IgD-negative memory B cell (primary cell): ENCODE measurements around the gene AIG1. TPM values are rescaled to one million over a fixed set of nuclear protein-coding genes. Genes with fewer than 3 reads are reported as not detected.
A peak's percentile ranks its signal among the peaks of the same experiment; 100 is the strongest.

Source experiments
- H3K27ac Mint-ChIP-seq, 3 donors: one replicate each; pipeline ENCODE4 v1.8.0; 2020 to 2022; ENCODE audit warnings: mild to moderate bottlenecking in 3 of 3, mixed read lengths in 3 of 3, moderate library complexity in 1 of 3
- H3K27me3 Mint-ChIP-seq: one replicate; pipeline ENCODE4 v1.8.0; 2021; ENCODE audit warnings: mixed read lengths
- H3K36me3 Mint-ChIP-seq: one replicate; pipeline ENCODE4 v1.8.0; 2020; ENCODE audit warnings: mild to moderate bottlenecking, mixed read lengths
- H3K4me1 Mint-ChIP-seq, 3 donors: one replicate each; pipeline ENCODE4 v1.8.0; 2020 to 2022; ENCODE audit warnings: mixed read lengths in 3 of 3, mild to moderate bottlenecking in 1 of 3
- H3K4me3 Mint-ChIP-seq, 4 donors: one replicate each; pipeline ENCODE4 v1.8.0; 2020 to 2022; ENCODE audit warnings: mild to moderate bottlenecking in 4 of 4, mixed read lengths in 4 of 4, moderate library complexity in 3 of 4
- H3K9me3 Mint-ChIP-seq, 3 donors: one replicate each; pipeline ENCODE4 v1.8.0; 2020 to 2021; ENCODE audit warnings: mixed read lengths in 3 of 3, mild to moderate bottlenecking in 1 of 3
- polyA plus RNA-seq: library from polyadenylated mRNA; unstranded; fragments of 300-500 nt; fragmentation: Illumina TruSeq; gene quantifications from one replicate; pipeline ENCODE4 v1.2.3, GENCODE V29; 2021

The AIG1 gene
- polyA plus RNA-seq, 1 donor from 2014 or later = 23.0 TPM

DNA sequence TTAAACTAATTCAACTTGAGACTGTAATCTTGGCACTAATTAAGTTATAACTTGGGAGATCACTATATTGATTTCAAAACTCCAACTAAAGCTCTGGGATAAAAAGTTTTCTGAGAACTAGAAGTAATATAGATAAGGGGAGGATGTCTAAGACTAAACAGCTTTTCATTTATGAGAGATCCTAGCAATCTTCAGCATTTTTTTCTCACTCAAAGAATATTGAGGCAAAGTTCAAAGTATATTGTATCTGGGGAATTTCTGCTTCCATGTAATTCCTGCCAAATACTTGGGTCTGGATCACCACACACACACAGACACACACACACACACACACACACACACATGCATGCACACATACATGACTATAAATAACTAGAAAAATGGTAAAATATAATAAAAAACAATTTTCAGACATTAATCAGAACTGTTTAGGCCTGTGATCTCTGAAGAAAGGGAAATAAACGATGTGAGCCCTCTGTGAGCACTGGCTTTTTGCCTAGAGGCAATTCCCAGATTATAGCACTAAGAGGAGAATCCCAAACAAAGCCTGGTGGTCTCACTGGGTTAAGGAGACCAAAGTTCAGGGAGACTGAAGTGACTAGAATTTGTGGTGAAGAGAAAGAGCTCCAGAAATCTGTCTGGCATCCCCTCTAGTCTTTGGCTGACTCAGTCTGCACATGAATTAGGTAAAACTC is 297.0 kb downstream of the AIG1 start:
- H3K27ac Mint-ChIP-seq = peak overlapping the region in 1 of 3 donors; percentile 18
- peaks cover 2 to 5% (median 5%) of the 10 kb centered on the region in 3 donors for H3K9me3 Mint-ChIP-seq
- peaks cover 6% of the 10 kb centered on the region for H3K36me3 Mint-ChIP-seq
- H3K4me1 Mint-ChIP-seq = no peaks in the 10 kb centered on the region
- no peaks in the 10 kb centered on the region for H3K27me3 Mint-ChIP-seq
- H3K4me3 Mint-ChIP-seq = no peak overlapping the region

- Mint-ChIP-seq H3K36me3 (peaks cover 4% of the 10 kb centered on the region), H3K27me3 (no peaks in the 10 kb centered on the region), H3K4me1 (peaks cover 0 to 1% (median 0%) of the 10 kb centered on the region in 3 donors), H3K4me3 (no peak overlapping the region), H3K27ac (no peak overlapping the region), H3K9me3 (peaks cover 0 to 2% (median 0%) of the 10 kb centered on the region in 3 donors)
Measured at GRCh38 chr6:143361536-143362191, 301.0 kb downstream of the AIG1 start.

DNA sequence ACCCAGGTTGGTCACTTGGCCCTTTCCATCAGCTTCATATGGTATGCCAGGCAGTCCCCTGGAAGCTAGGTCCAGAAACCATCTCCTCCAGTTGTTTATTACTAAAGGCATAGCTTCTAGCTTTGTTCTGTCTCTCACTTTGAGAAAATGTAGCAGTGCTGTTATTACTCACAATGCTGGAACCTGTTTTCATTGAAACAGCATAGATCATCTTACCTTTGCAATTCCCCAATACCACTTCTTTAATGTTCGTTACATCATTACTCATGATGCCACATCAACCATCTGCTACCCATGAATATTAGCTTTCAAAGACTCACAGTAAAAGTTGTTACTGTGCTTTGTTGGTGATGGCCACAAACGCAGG is 301.5 kb downstream of the AIG1 start:
- Mint-ChIP-seq H3K4me3 (no peak overlapping the region), H3K9me3 (peaks cover 0 to 2% (median 0%) of the 10 kb centered on the region in 3 donors), H3K36me3 (peaks cover 4% of the 10 kb centered on the region), H3K27ac (no peak overlapping the region), H3K27me3 (no peaks in the 10 kb centered on the region), H3K4me1 (peaks cover 0 to 1% (median 0%) of the 10 kb centered on the region in 3 donors)

- no peak overlapping the region for H3K4me3 Mint-ChIP-seq
- peaks cover 0 to 2% (median 0%) of the 10 kb centered on the region in 3 donors for H3K9me3 Mint-ChIP-seq
- H3K4me1 Mint-ChIP-seq = peaks cover 0 to 1% (median 0%) of the 10 kb centered on the region in 3 donors
- no peaks in the 10 kb centered on the region for H3K27me3 Mint-ChIP-seq
- peaks cover 4% of the 10 kb centered on the region for H3K36me3 Mint-ChIP-seq
- H3K27ac Mint-ChIP-seq = no peak overlapping the region
Measured at GRCh38 chr6:143363299-143363698, 302.6 kb downstream of the AIG1 start.

DNA sequence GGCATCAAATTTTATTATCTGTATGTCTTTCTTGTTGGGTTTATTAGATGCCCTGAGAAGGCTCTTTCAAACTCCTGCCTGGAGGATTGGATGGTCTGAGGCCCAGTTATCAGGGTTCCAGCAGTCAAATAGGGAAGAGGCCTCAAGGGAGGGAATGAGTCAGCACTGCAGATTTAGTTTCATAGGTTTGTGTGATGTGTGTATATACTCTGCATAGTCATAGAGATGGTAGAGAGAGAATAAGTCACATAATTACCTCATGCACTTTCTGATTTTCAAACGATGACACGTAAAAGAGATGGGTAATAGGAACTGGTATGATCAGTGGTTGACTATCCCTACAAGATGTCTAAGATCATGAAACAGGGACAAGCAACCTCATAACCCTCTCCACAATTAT is 307.7 kb downstream of the AIG1 start:
- Mint-ChIP-seq H3K27ac (no peak overlapping the region), H3K9me3 (no peaks in the 10 kb centered on the region), H3K4me1 (peaks cover 0 to 1% (median 0%) of the 10 kb centered on the region in 3 donors), H3K4me3 (no peak overlapping the region), H3K27me3 (peaks cover 1% of the 10 kb centered on the region), H3K36me3 (peaks cover 1% of the 10 kb centered on the region)

- H3K27ac Mint-ChIP-seq = no peak overlapping the region
- no peak overlapping the region for H3K4me3 Mint-ChIP-seq
- H3K4me1 Mint-ChIP-seq = peaks cover 0 to 4% (median 3%) of the 10 kb centered on the region in 3 donors
- peaks cover 1% of the 10 kb centered on the region for H3K36me3 Mint-ChIP-seq
- no peaks in the 10 kb centered on the region for H3K9me3 Mint-ChIP-seq
- H3K27me3 Mint-ChIP-seq = peaks cover 1% of the 10 kb centered on the region
Measured at GRCh38 chr6:143369971-143370370, 309.3 kb downstream of the AIG1 start.

- Mint-ChIP-seq H3K27me3 (peaks cover 1% of the 10 kb centered on the region), H3K9me3 (no peaks in the 10 kb centered on the region), H3K4me3 (no peak overlapping the region), H3K36me3 (peaks cover 1% of the 10 kb centered on the region), H3K4me1 (peaks cover 0 to 4% (median 3%) of the 10 kb centered on the region in 3 donors), H3K27ac (no peak overlapping the region)
Measured at GRCh38 chr6:143370812-143371370, 310.2 kb downstream of the AIG1 start.

DNA sequence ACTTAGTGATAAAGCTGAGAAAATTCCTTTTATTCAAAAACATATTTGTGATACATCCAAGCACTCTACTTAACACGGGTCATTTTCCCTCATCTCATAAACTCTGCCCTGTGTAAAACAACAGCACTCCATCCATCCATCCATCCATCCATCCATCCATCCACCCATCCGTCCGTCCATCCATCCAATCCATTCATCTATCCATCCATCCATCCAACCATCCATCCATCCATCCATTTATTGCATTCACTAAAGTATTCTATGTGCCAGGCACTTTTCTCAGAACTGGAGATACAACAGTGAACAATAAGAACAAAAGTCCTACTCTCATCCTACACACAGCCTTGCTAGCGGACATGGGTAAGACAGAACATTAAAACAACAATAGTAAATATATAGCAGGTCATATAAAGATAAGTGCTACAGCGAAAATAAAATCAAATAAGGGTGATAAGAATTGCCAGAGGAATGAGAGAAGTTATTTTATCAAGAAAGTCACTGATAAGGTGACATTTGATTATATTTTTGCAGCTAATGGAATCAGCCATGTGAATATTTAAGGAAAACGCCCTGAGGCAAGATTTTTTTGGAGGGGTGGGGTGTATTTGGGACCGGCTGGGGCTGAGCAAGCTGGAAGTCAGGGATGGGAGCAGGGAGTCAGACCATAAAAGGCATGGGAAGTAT is 311.7 kb downstream of the AIG1 start:
- H3K4me1 Mint-ChIP-seq = peaks cover 0 to 3% (median 3%) of the 10 kb centered on the region in 3 donors
- H3K9me3 Mint-ChIP-seq = peaks cover 0 to 2% (median 0%) of the 10 kb centered on the region in 3 donors
- no peaks in the 10 kb centered on the region for H3K36me3 Mint-ChIP-seq
- H3K27me3 Mint-ChIP-seq = peaks cover 1% of the 10 kb centered on the region
- no peak overlapping the region for H3K27ac Mint-ChIP-seq
- no peak overlapping the region for H3K4me3 Mint-ChIP-seq

DNA sequence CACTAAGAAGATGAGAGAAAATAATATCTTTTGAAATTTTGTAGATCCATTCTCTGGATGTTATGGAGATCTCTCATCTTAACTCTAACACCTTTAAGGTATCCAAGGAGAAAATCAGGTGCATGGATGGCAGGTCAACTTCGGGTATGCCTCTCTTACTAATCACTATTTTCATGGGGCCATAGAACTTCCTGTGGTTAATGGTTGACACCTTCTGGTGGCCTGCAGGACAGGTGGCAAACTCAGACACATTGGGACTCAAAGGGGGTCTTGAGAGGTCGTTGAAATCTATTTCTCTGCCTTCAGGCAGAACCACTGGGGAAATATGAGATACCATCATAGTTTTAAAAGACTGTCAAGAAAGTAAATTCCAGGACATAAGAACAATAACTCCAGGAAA is 313.3 kb downstream of the AIG1 start:
- H3K4me3 Mint-ChIP-seq = no peak overlapping the region

DNA sequence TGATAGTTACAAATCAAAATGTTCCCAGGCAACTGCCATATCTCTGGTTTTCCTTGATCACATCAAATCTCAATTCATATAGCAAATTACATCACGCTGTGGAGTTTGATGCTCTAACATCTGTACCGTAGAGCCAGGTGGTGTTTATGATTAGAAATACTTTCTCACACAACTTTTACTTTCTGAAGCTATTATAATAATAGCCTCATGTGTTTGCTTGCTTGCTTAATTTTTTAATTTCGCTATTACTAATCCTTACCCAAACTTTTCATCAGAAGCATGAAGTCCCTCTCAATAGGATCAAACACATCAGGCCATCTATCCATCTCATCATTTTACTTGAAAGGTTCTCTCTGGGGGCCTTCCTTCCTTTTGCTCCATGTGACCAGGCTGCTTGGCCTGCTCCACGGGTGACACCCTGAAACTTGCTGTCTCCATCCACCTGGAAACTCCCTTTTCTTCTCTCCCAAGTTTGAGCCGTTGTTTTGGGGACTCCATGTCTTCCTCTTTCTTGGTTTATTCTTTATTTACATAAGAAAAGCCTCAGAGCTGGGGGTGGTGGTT is 314.4 kb downstream of the AIG1 start:
- Mint-ChIP-seq H3K27me3 (peaks cover 3% of the 10 kb centered on the region), H3K4me3 (no peak overlapping the region), H3K9me3 (peaks cover 2 to 4% (median 4%) of the 10 kb centered on the region in 3 donors), H3K27ac (no peak overlapping the region), H3K36me3 (peaks cover 2% of the 10 kb centered on the region), H3K4me1 (peaks cover 0 to 3% (median 3%) of the 10 kb centered on the region in 3 donors)

More for the DNA sequence above, 313.3 kb downstream of the AIG1 start:
- no peaks in the 10 kb centered on the region for H3K36me3 Mint-ChIP-seq
- peaks cover 2 to 4% (median 4%) of the 10 kb centered on the region in 3 donors for H3K9me3 Mint-ChIP-seq
- peak overlapping the region in 1 of 3 donors; percentile 45 for H3K27ac Mint-ChIP-seq
- peaks cover 0 to 3% (median 3%) of the 10 kb centered on the region in 3 donors for H3K4me1 Mint-ChIP-seq
- peaks cover 3% of the 10 kb centered on the region for H3K27me3 Mint-ChIP-seq

DNA sequence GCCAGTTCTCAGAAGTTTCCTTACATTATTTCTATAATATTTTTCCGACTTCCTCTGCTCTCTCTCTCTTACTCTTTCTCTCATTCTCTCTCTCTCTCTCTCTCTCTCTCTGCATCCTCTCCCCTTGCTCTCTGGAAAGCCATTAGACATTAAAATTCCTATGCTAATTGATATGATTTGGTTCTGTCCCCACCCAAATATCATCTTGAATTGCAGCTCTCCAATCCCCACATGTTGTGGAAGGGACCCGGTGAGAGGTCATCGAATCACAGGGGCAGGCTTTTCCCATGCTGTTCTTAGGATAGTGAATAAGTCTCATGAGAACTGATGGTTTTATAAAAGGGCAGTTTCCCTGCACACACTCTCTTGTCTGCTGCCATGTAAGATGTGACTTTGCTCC is 315.7 kb downstream of the AIG1 start:
- Mint-ChIP-seq H3K9me3 (peaks cover 2 to 4% (median 4%) of the 10 kb centered on the region in 3 donors), H3K27me3 (peaks cover 7% of the 10 kb centered on the region), H3K4me1 (peaks cover 0 to 3% (median 3%) of the 10 kb centered on the region in 3 donors), H3K4me3 (no peak overlapping the region), H3K36me3 (peaks cover 2% of the 10 kb centered on the region), H3K27ac (no peak overlapping the region)

DNA sequence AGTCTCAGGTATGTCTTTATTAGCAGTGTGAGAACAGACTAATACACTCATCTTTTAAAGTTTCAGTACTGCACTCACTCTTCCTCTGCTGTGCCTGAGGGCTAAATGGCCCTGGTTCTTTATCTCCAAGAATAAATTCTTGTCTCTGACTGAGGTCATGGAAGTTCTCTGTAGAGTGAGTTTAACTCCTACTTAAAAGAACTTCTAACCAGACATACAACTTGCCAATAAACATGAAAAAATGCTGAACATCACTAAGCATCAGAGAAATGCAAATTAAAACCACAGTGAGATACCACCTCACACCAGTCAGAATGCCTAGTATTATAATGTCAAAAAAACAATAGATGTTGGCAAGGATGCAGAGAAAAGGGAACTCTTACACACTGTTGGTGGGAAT is 316.2 kb downstream of the AIG1 start:
- peaks cover 2% of the 10 kb centered on the region for H3K36me3 Mint-ChIP-seq

GRCh38 chr6:143385636-143386035 is 324.9 kb downstream of the AIG1 start:
- Mint-ChIP-seq H3K4me1 (no peaks in the 10 kb centered on the region), H3K27me3 (peaks cover 5% of the 10 kb centered on the region), H3K36me3 (no peaks in the 10 kb centered on the region), H3K27ac (no peak overlapping the region), H3K9me3 (no peaks in the 10 kb centered on the region), H3K4me3 (no peak overlapping the region)

More for the DNA sequence above, 316.2 kb downstream of the AIG1 start:
- Mint-ChIP-seq H3K27me3 (peaks cover 7% of the 10 kb centered on the region), H3K27ac (no peak overlapping the region), H3K9me3 (peaks cover 2 to 4% (median 4%) of the 10 kb centered on the region in 3 donors), H3K4me3 (no peak overlapping the region), H3K4me1 (peaks cover 0 to 3% (median 3%) of the 10 kb centered on the region in 3 donors)

DNA sequence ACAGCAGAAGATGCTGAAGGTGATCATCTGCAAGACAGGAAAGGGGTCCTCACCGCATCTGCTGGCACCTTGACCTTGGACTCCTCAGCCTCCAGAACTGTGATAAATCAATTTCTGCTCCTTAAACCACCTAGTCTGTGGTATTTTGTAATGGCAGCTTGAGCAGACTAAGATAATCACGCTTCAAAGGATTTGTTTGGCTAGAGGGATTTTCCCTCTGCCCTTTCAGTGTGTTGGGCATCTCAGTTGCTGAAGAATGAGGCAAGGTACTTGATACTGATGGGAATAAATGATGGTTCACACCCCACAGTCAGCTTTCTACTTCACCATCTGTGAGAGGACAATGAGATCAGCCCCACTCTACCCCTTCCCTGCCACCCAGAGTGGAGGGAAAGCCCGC is 329.6 kb downstream of the AIG1 start:
- H3K4me1 Mint-ChIP-seq = no peaks in the 10 kb centered on the region
- no peaks in the 10 kb centered on the region for H3K27me3 Mint-ChIP-seq
- H3K4me3 Mint-ChIP-seq = no peak overlapping the region
- peaks cover 2% of the 10 kb centered on the region for H3K36me3 Mint-ChIP-seq
- no peaks in the 10 kb centered on the region for H3K9me3 Mint-ChIP-seq
- H3K27ac Mint-ChIP-seq = no peak overlapping the region
